ENCODE data around the gene ARHGAP21. TPM values are rescaled to one million over a fixed set of nuclear protein-coding genes. Genes with fewer than 3 reads are reported as not detected.

ARHGAP21 gene
- total and polyA plus RNA-seq, 7 donors = 25.2 to 87.8 (median 53.2) TPM

- intact Hi-C loops (cut with DNase I) = no loop called here
Measured at GRCh38 chr10:24553051-24553612, 170.6 kb downstream of the ARHGAP21 start.

GRCh38 chr10:24552346-24553016 is 171.2 kb downstream of the ARHGAP21 start:
- peak in 1 of 4 experiments; percentile 13 for TF ChIP-seq CTCF (IDR thresholded peaks at IDR 0.05)
- TF ChIP-seq POLR2AphosphoS5 (IDR thresholded peaks at IDR 0.05) = no peak
- no peak for DNase-seq
- no peak overlapping the region for H3K27ac ChIP-seq
- no peaks in the 10 kb centered on the region for H3K9me3 ChIP-seq
- H3K36me3 ChIP-seq = no peaks in the 10 kb centered on the region
- intact Hi-C loops (cut with DNase I) = no loop called here
- WGBS, 2 donors = 57 to 68% methylated on average over 22 of the region's 22 CpGs
- no peaks in the 10 kb centered on the region for H3K4me1 ChIP-seq
- H3K27me3 ChIP-seq = peaks cover 0 to 4% (median 0%) of the 10 kb centered on the region in 3 donors
- H3K4me3 ChIP-seq = no peak overlapping the region

More at GRCh38 chr10:24553051-24553612, 170.6 kb downstream of the ARHGAP21 start:
- 64 to 79% methylated on average over 10 of the region's 10 CpGs for WGBS, 2 donors
- Histone ChIP-seq H3K9me3 (no peaks in the 10 kb centered on the region), H3K36me3 (no peaks in the 10 kb centered on the region), H3K4me1 (no peaks in the 10 kb centered on the region), H3K27ac (no peak overlapping the region), H3K4me3 (no peak overlapping the region), H3K27me3 (peaks cover 0 to 4% (median 0%) of the 10 kb centered on the region in 3 donors)
- no peak for DNase-seq
- TF ChIP-seq POLR2AphosphoS5 (IDR thresholded peaks at IDR 0.05) (no peak), CTCF (IDR thresholded peaks at IDR 0.05) (no peak), EP300 (IDR thresholded peaks at IDR 0.05) (no peak), POLR2A (IDR thresholded peaks at IDR 0.05) (no peak)

GRCh38 chr10:24551161-24551560 is 172.5 kb downstream of the ARHGAP21 start:
- Histone ChIP-seq H3K4me1 (no peaks in the 10 kb centered on the region), H3K9me3 (no peaks in the 10 kb centered on the region), H3K4me3 (no peak overlapping the region), H3K36me3 (no peaks in the 10 kb centered on the region), H3K27ac (no peak overlapping the region), H3K27me3 (peaks cover 0 to 4% (median 0%) of the 10 kb centered on the region in 3 donors)
- WGBS, 2 donors = 8 to 39% methylated on average over 2 of the region's 2 CpGs
- intact Hi-C loops (cut with DNase I) = no loop called here
- TF ChIP-seq CTCF (IDR thresholded peaks at IDR 0.05) = no peak
- TF ChIP-seq EP300 (IDR thresholded peaks at IDR 0.05) = no peak
- TF ChIP-seq POLR2A (IDR thresholded peaks at IDR 0.05) = no peak
- TF ChIP-seq POLR2AphosphoS5 (IDR thresholded peaks at IDR 0.05) = no peak
- no peak for DNase-seq

- no peak overlapping the region for H3K27ac ChIP-seq
- TF ChIP-seq POLR2A (IDR thresholded peaks at IDR 0.05) = no peak
- TF ChIP-seq EP300 (IDR thresholded peaks at IDR 0.05) = no peak
- TF ChIP-seq POLR2AphosphoS5 (IDR thresholded peaks at IDR 0.05) = no peak
- no peak for TF ChIP-seq CTCF (IDR thresholded peaks at IDR 0.05)
- H3K27me3 ChIP-seq = peaks cover 0 to 4% (median 0%) of the 10 kb centered on the region in 3 donors
- H3K36me3 ChIP-seq = no peaks in the 10 kb centered on the region
- DNase-seq = no peak
- WGBS, 2 donors = 83% methylated on average over 10 of the region's 10 CpGs
- no peak overlapping the region for H3K4me3 ChIP-seq
- H3K9me3 ChIP-seq = no peaks in the 10 kb centered on the region
- no peaks in the 10 kb centered on the region for H3K4me1 ChIP-seq
- intact Hi-C loops (cut with DNase I) = no loop called here
Measured at GRCh38 chr10:24550680-24551079, 173.0 kb downstream of the ARHGAP21 start.

Measured in sigmoid colon (tissue), 7 donors.